ENCODE data around the gene DDX1. TPM values are rescaled to one million over a fixed set of nuclear protein-coding genes. Genes with fewer than 3 reads are reported as not detected.

Gene DDX1
- total RNA-seq, 2 donors from 2014 or later = 41.1 to 95.2 TPM

DNA sequence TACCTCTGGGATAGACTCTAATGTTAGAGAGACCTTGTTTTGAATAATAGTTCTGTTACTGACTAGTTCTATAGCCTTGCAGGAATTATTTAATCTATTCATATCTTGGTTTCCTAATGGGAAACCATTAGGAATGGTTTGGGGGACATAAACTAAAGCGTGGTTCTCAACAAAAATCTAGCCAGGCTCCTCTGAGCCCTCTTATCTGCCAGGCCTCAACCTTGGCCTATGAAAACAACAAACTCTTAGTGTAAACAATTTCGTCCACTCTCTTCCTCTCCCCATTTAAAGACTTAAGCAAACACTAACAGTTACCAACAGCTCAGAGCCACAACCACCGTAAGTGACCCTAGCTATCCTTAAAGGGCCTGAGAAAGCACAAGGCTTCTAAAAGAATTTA is 19.9 kb upstream of the DDX1 start:
- no peak for ATAC-seq (replicated peaks)
- H3K4me3 Mint-ChIP-seq = no peak overlapping the region
- H3K4me1 Mint-ChIP-seq = no peaks in the 10 kb centered on the region
- no peaks in the 10 kb centered on the region for H3K36me3 Mint-ChIP-seq (ENCODE audit: low read depth)
- H3K27me3 Mint-ChIP-seq = peaks cover 6% of the 10 kb centered on the region
- no peaks in the 10 kb centered on the region for H3K9me3 Mint-ChIP-seq
- no peak overlapping the region for H3K27ac Mint-ChIP-seq

DNA sequence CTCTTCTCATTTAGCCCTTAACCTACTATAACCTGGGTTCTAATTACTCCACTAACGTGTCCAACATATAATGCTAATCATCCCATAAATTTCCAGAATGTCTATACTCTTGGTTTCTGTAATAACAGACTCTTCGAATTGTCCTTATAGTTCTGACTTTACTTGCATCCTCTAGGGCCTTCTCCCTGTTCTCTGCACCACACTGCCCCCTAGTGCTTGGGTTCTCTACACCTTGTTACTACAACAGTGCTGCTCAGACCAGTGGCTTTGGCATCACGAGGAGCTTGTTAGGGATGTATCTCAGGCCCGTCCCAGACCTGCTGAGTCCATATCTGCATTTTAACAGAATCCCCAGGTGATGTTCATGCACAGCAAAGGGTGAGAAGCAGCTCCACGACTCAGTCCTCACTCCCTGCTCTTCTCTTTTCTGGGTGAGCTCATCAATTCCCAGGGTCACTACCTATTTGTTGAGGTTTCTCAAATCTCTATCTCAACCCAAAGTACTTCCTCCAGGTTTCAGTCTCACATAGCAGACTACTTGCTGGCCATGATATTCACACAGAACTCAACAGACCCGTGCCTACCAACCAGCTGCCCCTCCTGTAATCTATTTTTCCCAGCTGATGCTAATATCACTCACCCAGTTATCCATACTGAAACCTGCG is 14.5 kb upstream of the DDX1 start:
- Mint-ChIP-seq H3K4me3 (no peak overlapping the region), H3K27me3 (no peaks in the 10 kb centered on the region), H3K36me3 (ENCODE audit: low read depth) (no peaks in the 10 kb centered on the region), H3K4me1 (no peaks in the 10 kb centered on the region), H3K27ac (no peak overlapping the region), H3K9me3 (no peaks in the 10 kb centered on the region)
- ATAC-seq (replicated peaks) = peak; percentile 97

DNA sequence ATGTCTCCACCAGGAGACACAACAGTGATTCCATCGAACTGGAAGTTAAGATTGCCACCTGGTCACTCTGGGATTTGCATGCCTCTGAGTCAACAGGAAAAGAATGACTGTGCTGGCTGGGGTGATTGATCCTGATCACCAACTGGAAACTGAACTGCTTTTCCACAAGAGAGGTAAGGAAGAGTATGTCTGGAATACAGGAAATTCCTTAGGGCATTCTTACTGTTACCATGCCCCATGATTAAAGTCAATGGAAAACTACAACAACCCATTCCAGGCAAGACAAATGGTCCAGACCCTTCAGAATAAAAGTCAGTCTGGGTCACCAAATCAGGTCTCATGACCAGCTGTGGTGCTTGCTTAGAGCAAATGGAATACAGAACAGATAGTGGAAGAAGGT is 12.0 kb upstream of the DDX1 start:
- H3K36me3 Mint-ChIP-seq (ENCODE audit: low read depth) = no peaks in the 10 kb centered on the region
- no peak overlapping the region for H3K4me3 Mint-ChIP-seq
- H3K27me3 Mint-ChIP-seq = no peaks in the 10 kb centered on the region
- ATAC-seq (replicated peaks) = no peak
- H3K9me3 Mint-ChIP-seq = no peaks in the 10 kb centered on the region
- no peak overlapping the region for H3K27ac Mint-ChIP-seq
- H3K4me1 Mint-ChIP-seq = no peaks in the 10 kb centered on the region

DNA sequence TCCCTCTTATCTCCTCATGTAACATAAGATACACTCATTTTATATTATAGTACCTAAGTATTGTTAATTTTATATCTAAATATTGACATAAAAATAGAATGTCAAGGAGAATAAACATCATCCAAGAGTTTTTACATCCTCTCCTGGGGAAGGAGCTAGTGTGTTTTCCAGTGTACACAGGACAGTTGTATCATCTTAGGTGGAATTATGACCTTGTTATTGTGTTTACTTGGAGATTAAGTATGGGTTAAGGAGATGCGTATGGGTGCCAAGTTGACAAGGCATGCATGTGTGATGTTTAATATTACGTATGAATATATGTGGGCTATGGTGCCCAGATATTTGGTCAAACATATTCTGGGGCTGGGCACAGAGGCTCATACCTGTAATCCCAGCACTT is 11.2 kb upstream of the DDX1 start:
- Mint-ChIP-seq H3K4me1 (no peaks in the 10 kb centered on the region), H3K9me3 (no peaks in the 10 kb centered on the region), H3K4me3 (no peak overlapping the region), H3K27ac (no peak overlapping the region), H3K27me3 (peaks cover 2% of the 10 kb centered on the region), H3K36me3 (ENCODE audit: low read depth) (no peaks in the 10 kb centered on the region)
- no peak for ATAC-seq (replicated peaks)

DNA sequence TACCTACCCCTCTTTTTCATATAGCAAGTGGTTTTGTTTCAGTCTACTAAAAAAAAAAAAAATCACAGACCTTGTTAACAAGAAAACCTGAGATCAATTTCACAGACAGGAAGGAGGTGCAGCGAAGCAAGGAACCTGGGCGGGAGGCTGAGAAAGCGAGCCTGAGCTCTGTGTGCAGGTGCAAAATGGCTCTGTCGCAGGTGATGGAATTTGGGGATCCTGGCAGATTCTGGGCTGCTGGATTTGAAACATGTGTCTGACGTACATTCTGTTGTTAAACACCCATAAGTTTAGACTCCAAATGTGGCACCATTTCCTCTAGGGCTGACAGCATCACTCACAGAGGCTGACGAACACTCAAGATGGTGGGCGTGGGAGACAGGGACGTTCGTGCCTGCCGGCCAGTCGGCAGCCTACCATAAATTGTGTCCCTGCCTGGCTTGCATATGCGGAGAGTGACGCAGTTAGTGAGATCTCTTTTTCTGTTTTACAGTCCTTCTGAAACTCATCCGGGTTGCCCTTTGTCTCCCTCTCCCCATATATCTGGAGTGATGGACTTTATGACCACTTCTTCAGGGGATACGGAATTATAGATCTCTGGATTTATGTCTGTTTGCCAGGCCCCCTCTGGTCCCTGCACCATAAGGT is 8.8 kb upstream of the DDX1 start:
- peaks cover 4% of the 10 kb centered on the region for H3K27me3 Mint-ChIP-seq
- no peak overlapping the region for H3K4me3 Mint-ChIP-seq
- H3K36me3 Mint-ChIP-seq (ENCODE audit: low read depth) = no peaks in the 10 kb centered on the region
- no peak for ATAC-seq (replicated peaks)
- H3K9me3 Mint-ChIP-seq = no peaks in the 10 kb centered on the region
- H3K4me1 Mint-ChIP-seq = no peaks in the 10 kb centered on the region
- H3K27ac Mint-ChIP-seq = no peak overlapping the region

DNA sequence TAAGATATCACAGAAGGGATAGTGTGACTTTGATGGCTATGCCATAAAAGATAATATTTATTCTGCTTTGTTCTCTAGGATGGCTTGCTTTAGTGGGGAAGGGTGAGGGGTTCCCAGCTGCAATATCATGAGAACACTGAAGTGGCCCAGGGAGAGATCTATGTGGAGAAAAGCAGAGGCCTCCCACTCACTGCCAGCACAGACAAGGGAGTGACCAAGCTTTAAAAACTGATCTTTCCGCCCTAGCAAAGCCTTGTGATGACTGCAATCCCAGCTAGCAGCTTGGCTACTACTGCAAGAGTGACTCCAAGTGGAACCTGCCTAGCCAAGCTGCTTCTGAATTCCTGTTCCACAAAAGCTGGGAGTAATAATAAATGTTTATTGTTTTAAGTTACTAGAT is 7.8 kb upstream of the DDX1 start:
- Mint-ChIP-seq H3K27me3 (peaks cover 4% of the 10 kb centered on the region), H3K4me1 (no peaks in the 10 kb centered on the region), H3K4me3 (no peak overlapping the region), H3K27ac (no peak overlapping the region), H3K36me3 (ENCODE audit: low read depth) (no peaks in the 10 kb centered on the region), H3K9me3 (no peaks in the 10 kb centered on the region)
- ATAC-seq (replicated peaks) = no peak

DNA sequence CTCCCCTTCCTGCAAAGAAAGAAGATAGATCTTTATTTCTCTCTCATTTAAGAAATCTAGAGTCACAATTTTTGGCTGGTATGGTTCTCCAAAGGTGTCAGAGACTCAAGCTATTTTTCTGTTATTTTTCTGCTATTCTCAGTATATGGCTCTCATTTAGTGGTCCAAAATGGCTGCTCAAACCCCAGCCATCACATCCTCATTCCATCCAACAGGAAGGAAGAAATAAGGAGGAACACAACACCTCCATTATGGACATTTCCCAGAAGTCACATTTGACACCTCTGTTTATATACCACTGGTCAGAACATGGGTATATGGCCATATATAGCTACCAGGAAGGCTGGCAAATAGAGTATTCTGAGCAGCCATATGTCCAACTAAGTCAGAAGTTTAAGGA is 7.4 kb upstream of the DDX1 start:
- no peaks in the 10 kb centered on the region for H3K4me1 Mint-ChIP-seq
- no peak overlapping the region for H3K27ac Mint-ChIP-seq
- peaks cover 4% of the 10 kb centered on the region for H3K27me3 Mint-ChIP-seq
- no peak overlapping the region for H3K4me3 Mint-ChIP-seq
- H3K36me3 Mint-ChIP-seq (ENCODE audit: low read depth) = no peaks in the 10 kb centered on the region
- no peak for ATAC-seq (replicated peaks)
- no peaks in the 10 kb centered on the region for H3K9me3 Mint-ChIP-seq

DNA sequence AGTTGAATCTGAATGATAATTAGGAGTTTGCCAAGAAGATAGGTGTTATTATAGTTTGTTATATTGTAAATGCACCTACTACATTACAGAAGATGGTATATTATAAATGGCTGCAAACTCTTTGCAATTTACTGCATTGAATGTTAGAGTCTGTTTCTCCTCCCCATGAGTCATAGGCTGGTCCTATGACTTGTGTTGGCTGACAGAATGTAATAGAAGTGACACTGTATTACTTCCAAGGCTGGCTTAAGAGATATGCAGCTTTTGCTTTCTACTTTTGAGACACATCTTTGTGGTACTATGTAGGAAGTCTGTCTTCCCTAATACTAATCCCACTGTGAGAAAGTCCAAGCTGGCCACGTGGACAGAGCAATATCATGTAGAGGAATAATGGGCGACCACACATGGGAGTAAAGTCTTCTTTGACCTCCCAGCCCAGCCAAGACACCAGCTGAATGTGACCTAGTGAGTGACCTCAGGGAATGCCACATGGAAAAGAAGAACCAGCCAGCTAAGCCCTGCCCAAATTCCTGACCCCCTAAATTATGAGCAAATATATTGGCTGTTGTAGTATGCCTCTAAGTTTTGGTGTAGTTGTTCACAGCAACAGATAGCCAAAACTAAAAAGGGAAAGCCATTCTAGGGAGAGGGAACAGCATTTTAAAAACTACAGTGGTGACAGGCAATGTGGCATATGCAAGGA is 6.8 kb upstream of the DDX1 start:
- no peak for ATAC-seq (replicated peaks)
- no peak overlapping the region for H3K4me3 Mint-ChIP-seq
- H3K27me3 Mint-ChIP-seq = peaks cover 4% of the 10 kb centered on the region
- H3K4me1 Mint-ChIP-seq = no peaks in the 10 kb centered on the region
- no peaks in the 10 kb centered on the region for H3K36me3 Mint-ChIP-seq (ENCODE audit: low read depth)
- no peaks in the 10 kb centered on the region for H3K9me3 Mint-ChIP-seq
- H3K27ac Mint-ChIP-seq = no peak overlapping the region

DNA sequence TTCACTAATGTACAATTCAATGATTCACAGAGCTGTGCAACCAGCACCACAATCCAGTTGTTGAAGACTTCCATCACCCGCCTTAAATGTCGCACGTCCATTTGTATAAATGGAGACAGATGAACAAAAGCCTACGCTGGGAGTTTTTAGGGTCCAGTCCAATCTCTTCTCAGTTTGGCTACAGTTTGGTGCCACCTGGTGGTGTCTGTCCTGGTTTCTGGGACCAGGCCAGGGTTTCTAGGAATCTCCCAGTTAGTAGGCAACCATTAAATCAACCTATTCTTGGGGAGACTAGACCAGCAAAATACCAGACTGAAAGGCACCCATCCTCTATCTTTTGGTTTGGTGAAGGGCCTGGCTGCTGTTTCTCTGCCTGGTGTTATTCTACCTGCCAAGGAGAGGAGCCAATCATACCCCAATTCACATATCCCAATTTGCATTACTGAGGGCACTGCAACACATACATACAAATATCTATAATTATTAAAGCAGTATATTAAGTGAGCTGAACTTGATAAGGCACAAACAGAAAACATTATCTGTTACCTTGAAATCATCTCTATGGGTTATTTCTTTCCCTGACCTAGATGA is 3.2 kb upstream of the DDX1 start:
- H3K9me3 Mint-ChIP-seq = no peaks in the 10 kb centered on the region
- peaks cover 5% of the 10 kb centered on the region for H3K36me3 Mint-ChIP-seq (ENCODE audit: low read depth)
- ATAC-seq (replicated peaks) = no peak
- H3K27ac Mint-ChIP-seq = no peak overlapping the region
- peaks cover 12% of the 10 kb centered on the region for H3K4me1 Mint-ChIP-seq
- no peak overlapping the region for H3K4me3 Mint-ChIP-seq
- peaks cover 4% of the 10 kb centered on the region for H3K27me3 Mint-ChIP-seq

DNA sequence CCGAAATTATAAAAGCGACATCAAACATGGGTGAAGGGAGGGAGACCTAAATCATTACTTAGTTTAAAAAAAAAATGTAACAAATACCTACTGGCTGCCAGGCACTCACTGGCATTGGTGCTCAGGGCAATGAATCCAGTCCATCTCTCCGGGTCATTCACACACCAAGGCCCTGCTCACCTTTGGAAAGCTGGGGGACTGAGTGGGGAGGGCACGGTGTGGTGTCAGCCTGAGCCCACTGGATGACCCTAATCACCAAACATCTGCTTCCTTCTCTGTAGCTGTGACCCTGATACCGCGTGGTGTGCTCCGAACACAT is 336 bp upstream of the DDX1 start:
- no peak for ATAC-seq (replicated peaks)
- H3K27ac Mint-ChIP-seq = peak overlapping the region; percentile 98
- H3K27me3 Mint-ChIP-seq = no peaks in the 10 kb centered on the region

DNA sequence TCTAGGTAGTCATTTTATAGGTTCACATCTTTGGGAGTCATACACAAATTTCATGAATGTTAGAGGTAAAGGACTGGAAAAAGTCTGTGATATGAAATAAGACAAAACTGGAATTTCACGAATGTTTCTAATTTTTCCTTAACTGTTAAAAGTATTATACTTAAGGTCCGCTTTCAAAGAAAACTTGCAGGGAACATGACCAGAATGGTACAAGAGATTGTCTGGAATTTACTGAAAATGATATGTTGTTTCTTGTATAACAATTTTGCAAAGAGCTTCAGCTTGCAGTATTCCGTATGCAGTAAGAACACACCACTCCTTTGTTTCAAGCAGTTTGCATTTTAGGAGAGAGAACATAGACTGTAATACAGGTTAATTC is 1.6 kb downstream of the DDX1 start:
- no peak for ATAC-seq (replicated peaks)
- Mint-ChIP-seq H3K4me3 (peak overlapping the region; percentile 96), H3K27me3 (no peaks in the 10 kb centered on the region), H3K36me3 (ENCODE audit: low read depth) (peaks cover 47% of the 10 kb centered on the region), H3K4me1 (peaks cover 24% of the 10 kb centered on the region), H3K27ac (peak overlapping the region; percentile 98), H3K9me3 (no peaks in the 10 kb centered on the region)

More for the DNA sequence above, 336 bp upstream of the DDX1 start:
- peaks cover 28% of the 10 kb centered on the region for H3K36me3 Mint-ChIP-seq (ENCODE audit: low read depth)
- H3K9me3 Mint-ChIP-seq = no peaks in the 10 kb centered on the region
- H3K4me3 Mint-ChIP-seq = peak overlapping the region; percentile 96
- H3K4me1 Mint-ChIP-seq = peaks cover 20% of the 10 kb centered on the region

DNA sequence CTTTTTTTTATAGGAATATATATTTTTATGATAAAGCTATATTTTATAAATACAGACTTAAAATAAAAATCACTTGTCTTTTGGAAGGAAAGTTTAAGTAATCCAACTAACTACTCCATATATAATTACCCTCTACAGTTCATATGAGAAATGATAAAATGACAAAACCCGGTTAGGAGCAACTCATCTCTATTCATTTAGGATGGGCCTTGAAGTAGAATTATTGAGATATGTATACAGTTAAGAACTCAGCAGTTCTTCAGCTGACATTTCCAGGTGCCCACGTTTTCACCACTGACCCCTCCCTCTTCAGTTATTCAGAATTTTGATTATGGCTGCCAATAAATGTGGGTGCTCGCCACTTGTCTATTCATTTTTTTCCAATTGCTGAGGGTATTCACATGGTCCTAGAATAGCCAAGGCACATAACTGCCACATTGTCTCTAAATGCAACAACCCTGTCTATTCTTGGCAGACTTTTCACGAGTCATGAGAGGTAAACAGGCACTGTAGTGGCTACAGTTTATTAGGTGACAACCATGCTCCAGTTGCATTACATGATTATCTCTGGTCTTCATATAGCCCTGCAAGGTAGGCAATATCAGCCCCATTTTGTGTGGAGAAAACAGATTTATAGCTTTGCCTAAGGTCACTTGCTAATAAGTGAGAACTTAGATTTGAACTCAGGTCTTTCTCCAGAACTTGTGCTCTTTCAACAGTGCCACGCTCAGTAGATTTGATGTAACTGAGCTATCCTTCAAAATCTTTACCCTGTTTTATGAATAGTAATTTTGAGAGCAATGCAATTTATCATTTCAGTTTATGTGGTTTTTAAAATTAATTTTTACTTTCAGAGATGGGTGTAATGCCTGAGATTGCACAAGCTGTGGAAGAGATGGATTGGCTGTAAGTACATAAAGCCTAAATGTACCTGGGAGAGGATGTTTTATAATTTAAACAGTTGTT is 2.9 kb downstream of the DDX1 start:
- no peak overlapping the region for H3K4me3 Mint-ChIP-seq
- H3K4me1 Mint-ChIP-seq = peaks cover 24% of the 10 kb centered on the region
- H3K27me3 Mint-ChIP-seq = no peaks in the 10 kb centered on the region
- ATAC-seq (replicated peaks) = no peak
- H3K36me3 Mint-ChIP-seq (ENCODE audit: low read depth) = peaks cover 60% of the 10 kb centered on the region
- no peak overlapping the region for H3K27ac Mint-ChIP-seq
- no peaks in the 10 kb centered on the region for H3K9me3 Mint-ChIP-seq

DNA sequence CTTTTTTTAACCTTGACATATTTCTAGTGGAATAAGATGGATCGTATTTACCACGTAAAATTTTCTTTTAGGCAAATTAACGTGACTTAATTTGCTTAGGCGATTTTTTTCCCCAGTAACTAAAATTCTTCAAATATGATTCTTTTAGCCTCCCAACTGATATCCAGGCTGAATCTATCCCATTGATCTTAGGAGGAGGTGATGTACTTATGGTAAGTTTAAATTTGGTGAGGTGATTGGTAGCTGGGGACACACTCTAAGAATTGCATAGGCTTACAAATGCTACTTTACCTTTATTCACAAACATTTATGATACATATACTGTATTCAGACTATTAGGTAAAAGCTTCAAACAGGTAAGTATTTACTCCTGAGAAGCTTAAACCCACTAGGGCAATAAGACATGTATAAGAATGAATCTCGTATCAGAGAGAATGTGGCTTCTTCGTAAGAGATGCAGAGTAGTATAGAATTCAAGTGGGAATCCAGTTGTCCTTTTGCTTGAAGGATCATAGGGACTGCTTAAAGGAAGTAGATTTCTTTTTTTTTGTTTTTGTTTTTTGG is 3.8 kb downstream of the DDX1 start:
- Mint-ChIP-seq H3K27me3 (no peaks in the 10 kb centered on the region), H3K4me1 (peaks cover 24% of the 10 kb centered on the region), H3K27ac (no peak overlapping the region), H3K4me3 (no peak overlapping the region), H3K36me3 (ENCODE audit: low read depth) (peaks cover 68% of the 10 kb centered on the region), H3K9me3 (no peaks in the 10 kb centered on the region)
- ATAC-seq (replicated peaks) = no peak

DNA sequence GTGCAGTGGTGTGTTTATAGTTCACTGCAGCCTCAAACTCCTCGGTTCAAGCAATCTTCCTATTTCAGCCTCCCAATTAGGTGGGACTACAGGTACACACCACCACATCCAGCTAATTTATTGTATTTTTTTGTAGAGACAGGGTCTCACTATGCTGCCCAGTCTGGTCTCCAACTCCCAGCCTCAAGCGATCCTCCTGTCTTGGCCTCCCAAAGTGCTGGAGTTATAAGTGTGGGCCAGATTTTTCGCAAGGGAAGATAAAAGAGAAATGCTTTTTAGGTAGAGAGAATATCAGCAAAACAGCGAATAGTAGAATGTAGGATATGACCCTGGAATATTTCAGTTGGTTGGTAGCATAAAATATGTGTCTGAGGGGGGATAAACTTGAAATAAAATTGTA is 4.3 kb downstream of the DDX1 start:
- no peak for ATAC-seq (replicated peaks)
- Mint-ChIP-seq H3K4me1 (peaks cover 24% of the 10 kb centered on the region), H3K27me3 (no peaks in the 10 kb centered on the region), H3K9me3 (no peaks in the 10 kb centered on the region), H3K27ac (no peak overlapping the region), H3K36me3 (ENCODE audit: low read depth) (peaks cover 73% of the 10 kb centered on the region), H3K4me3 (no peak overlapping the region)

Data from activated T-helper 17 cell treated with anti-CD3 and anti-CD28 coated beads, Interleukin-2, amount 50 U/mL, for 72 hours (primary cell).